Type B pancreatic cell (in vitro differentiated cells): ENCODE results near the gene WDFY1. TPM values are rescaled to one million over a fixed set of nuclear protein-coding genes. Genes with fewer than 3 reads are reported as not detected.

ENCODE experiments used
- DNase-seq: peaks from one replicate; pipeline ENCODE4 v3.0.0; 2021; ENCODE audit warnings: mixed read lengths; ENCODE audit not compliant: unreplicated experiment; ENCODE audit errors: extremely low spot score
- H3K27ac Mint-ChIP-seq: 2 replicates; pipeline ENCODE4 v1.8.0; 2021; ENCODE audit warnings: mild to moderate bottlenecking, mixed read lengths
- H3K27me3 Mint-ChIP-seq: 2 replicates; pipeline ENCODE4 v1.8.0; 2021; ENCODE audit warnings: mixed read lengths
- H3K36me3 Mint-ChIP-seq: 2 replicates; pipeline ENCODE4 v1.8.0; 2021; ENCODE audit warnings: mixed read lengths
- H3K4me1 Mint-ChIP-seq: one replicate; pipeline ENCODE4 v1.8.0; 2021; ENCODE audit warnings: mixed read lengths; ENCODE audit not compliant: unreplicated experiment
- H3K4me3 Mint-ChIP-seq: 2 replicates; pipeline ENCODE4 v1.8.0; 2021; ENCODE audit warnings: mild to moderate bottlenecking, mixed read lengths
- H3K9me3 Mint-ChIP-seq: 2 replicates; pipeline ENCODE4 v1.8.0; 2021; ENCODE audit warnings: mixed read lengths
- total RNA-seq: library from RNA; stranded (reverse); gene quantifications from 2 replicates; pipeline ENCODE4 v1.2.1, GENCODE V29; 2021; ENCODE audit warnings: low replicate concordance
- TF ChIP-seq, protein P1 (sequence below): fragments of 200-600 bp; sonication (generic); conservative IDR thresholded peaks from 2 replicates; pipeline ENCODE4 v1.5.0; 2021; ENCODE audit warnings: antibody characterized with exemption, mild to moderate bottlenecking

The WDFY1 gene
- total RNA-seq, 1 donor from 2014 or later = 45.5 TPM

DNA sequence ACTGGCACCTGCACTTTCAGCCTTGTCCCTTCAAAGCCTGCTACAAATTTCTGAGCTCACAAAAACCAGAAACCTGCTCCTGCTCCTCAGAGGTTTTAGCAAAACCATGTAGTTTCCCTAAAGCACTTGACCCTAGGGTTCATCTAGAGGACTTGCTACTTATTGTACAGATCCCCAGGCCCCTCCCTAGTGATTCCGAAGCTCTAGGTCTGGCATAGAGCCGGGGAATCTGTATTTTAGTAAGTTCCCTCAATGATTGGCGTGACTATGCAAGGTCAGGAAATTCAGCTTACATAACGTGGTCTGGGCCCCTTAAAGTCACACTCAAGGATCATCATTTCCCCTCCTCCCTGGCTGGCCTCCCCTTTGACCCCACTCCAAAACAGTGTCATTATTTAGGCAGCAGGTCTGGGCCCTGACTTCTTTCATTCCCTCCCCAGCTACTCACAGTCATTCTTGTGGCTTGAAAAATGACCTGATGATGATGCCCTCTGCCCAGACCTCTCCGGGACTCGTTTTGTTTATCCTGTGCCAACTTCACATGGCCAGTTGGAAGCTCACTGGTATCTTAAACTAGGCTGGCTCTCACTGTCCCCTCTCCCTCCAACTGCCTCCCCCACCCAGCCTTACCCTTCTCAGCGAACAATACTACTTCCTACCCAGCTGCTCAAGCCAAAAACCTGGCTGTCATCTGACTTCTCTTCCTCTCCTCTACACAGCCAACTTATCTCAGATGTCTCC lies 36.0 kb downstream of the WDFY1 start:
- Mint-ChIP-seq H3K27ac (peak overlapping the region; percentile 62), H3K9me3 (no peaks in the 10 kb centered on the region), H3K4me1 (peaks cover 16% of the 10 kb centered on the region), H3K27me3 (no peaks in the 10 kb centered on the region), H3K36me3 (peaks cover 32% of the 10 kb centered on the region), H3K4me3 (no peak overlapping the region)
- TF ChIP-seq, protein P1, sequence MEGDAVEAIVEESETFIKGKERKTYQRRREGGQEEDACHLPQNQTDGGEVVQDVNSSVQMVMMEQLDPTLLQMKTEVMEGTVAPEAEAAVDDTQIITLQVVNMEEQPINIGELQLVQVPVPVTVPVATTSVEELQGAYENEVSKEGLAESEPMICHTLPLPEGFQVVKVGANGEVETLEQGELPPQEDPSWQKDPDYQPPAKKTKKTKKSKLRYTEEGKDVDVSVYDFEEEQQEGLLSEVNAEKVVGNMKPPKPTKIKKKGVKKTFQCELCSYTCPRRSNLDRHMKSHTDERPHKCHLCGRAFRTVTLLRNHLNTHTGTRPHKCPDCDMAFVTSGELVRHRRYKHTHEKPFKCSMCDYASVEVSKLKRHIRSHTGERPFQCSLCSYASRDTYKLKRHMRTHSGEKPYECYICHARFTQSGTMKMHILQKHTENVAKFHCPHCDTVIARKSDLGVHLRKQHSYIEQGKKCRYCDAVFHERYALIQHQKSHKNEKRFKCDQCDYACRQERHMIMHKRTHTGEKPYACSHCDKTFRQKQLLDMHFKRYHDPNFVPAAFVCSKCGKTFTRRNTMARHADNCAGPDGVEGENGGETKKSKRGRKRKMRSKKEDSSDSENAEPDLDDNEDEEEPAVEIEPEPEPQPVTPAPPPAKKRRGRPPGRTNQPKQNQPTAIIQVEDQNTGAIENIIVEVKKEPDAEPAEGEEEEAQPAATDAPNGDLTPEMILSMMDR = no peak
- no peak for DNase-seq

GRCh38 chr2:223908304-223908998 lies 36.7 kb downstream of the WDFY1 start:
- H3K27me3 Mint-ChIP-seq = no peaks in the 10 kb centered on the region
- peaks cover 16% of the 10 kb centered on the region for H3K4me1 Mint-ChIP-seq
- H3K9me3 Mint-ChIP-seq = no peaks in the 10 kb centered on the region
- DNase-seq = no peak
- no peak overlapping the region for H3K4me3 Mint-ChIP-seq
- TF ChIP-seq, protein P1 = no peak
- peak overlapping the region; percentile 62 for H3K27ac Mint-ChIP-seq
- peaks cover 32% of the 10 kb centered on the region for H3K36me3 Mint-ChIP-seq

DNA sequence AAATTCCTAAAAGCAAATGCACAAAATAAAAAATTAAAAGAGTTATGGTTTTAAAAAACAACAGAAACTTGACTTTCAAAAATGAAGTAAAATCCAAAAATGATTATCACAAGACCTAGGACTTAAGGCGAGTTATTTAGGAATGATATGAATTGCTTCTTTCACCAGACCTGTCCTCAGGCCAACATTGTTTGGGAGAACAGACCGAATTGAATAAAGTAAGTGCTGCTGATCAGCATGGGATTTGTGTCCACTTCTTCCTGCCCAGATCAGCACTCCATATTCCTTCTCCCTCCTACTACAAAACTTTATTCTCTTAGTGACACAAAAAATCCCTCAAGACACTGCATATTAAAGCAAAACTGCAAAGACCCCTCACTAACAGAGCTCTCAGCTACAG lies 39.1 kb downstream of the WDFY1 start:
- H3K27ac Mint-ChIP-seq = no peak overlapping the region
- no peak overlapping the region for H3K4me3 Mint-ChIP-seq
- peaks cover 32% of the 10 kb centered on the region for H3K36me3 Mint-ChIP-seq
- peaks cover 16% of the 10 kb centered on the region for H3K4me1 Mint-ChIP-seq
- TF ChIP-seq, protein P1 = no peak
- H3K27me3 Mint-ChIP-seq = no peaks in the 10 kb centered on the region
- no peaks in the 10 kb centered on the region for H3K9me3 Mint-ChIP-seq
- no peak for DNase-seq

- Mint-ChIP-seq H3K27me3 (no peaks in the 10 kb centered on the region), H3K4me3 (no peak overlapping the region), H3K27ac (no peak overlapping the region), H3K9me3 (no peaks in the 10 kb centered on the region), H3K36me3 (peaks cover 32% of the 10 kb centered on the region), H3K4me1 (no peaks in the 10 kb centered on the region)
- TF ChIP-seq, protein P1 = no peak
- DNase-seq = no peak
Measured at GRCh38 chr2:223901854-223902253, 43.3 kb downstream of the WDFY1 start.

DNA sequence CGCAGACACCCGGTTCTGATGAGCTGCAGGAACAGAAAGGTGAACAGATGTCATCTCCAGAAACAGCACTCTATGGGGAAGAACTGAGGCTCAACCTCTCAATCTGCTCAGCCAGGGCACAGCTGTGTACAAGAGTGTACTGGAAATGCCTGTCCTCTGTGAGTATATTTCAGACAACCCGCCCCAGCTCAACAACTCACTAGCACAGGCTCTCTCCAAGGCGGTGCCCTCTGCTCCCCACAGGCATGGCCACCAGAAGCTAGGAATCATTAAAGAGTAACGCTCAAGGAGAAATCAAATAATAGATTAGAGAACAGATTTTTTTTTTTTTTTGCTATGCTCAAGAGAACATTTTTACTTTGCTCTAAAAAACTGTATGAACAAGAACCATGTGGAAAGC lies 43.8 kb downstream of the WDFY1 start:
- TF ChIP-seq, protein P1 = no peak
- Mint-ChIP-seq H3K9me3 (no peaks in the 10 kb centered on the region), H3K27ac (no peak overlapping the region), H3K27me3 (no peaks in the 10 kb centered on the region), H3K4me1 (no peaks in the 10 kb centered on the region), H3K4me3 (no peak overlapping the region), H3K36me3 (peaks cover 32% of the 10 kb centered on the region)
- DNase-seq = no peak
